ENCODE measurements around the gene PADI4. TPM values are rescaled to one million over a fixed set of nuclear protein-coding genes. Genes with fewer than 3 reads are reported as not detected.

Gene PADI4
- total RNA-seq, 1 experiment from 2014 or later = 0.26 TPM

DNA sequence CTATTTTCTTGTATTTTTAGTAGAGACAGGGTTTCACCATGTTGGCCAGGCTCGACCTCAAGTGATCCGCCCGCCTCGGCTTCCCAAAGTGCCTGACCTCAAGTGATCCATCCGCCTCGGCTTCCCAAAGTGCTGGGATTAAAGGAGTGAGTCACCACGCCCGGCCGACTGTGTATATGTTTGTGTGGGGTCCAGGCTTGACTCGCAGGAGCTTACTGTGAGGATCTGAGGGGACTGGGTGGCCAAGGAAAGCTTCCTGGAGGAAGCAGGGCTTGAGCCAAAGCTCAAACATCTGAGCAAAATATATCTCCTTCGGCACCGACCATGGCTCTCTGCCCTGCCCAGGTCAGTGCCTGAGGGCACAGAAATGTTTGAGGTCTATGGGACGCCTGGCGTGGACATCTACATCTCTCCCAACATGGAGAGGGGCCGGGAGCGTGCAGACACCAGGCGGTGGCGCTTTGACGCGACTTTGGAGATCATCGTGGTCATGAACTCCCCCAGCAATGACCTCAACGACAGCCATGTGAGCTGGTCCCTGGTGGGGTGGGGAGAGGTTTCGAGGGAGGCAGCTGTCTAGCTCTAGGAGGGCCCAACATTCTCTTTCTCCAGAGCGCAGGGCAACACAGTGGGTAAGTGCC is 48.6 kb upstream of the PADI4 start:
- CTCF ChIA-PET = interaction anchor here (0.6 to 1.1 kb wide), 4 partner anchors 14 to 184 kb away, joined by 3 read pairs; no protein-coding TSS in a partner anchor
- POLR2A ChIA-PET = interaction anchor here (0.7 kb wide), 1 partner anchor 203 kb away, joined by 3 read pairs; no protein-coding TSS in a partner anchor
- TF ChIP-seq, protein P1, sequence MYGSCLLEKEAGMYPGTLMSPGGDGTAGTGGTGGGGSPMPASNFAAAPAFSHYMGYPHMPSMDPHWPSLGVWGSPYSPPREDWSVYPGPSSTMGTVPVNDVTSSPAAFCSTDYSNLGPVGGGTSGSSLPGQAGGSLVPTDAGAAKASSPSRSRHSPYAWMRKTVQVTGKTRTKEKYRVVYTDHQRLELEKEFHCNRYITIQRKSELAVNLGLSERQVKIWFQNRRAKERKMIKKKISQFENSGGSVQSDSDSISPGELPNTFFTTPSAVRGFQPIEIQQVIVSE (CRISPR knock-in tag; IDR thresholded peaks at IDR 0.05; ENCODE audit: borderline replicate concordance) = no peak
- TF ChIP-seq HMGA2 (CRISPR knock-in tag; IDR thresholded peaks at IDR 0.05) = no peak
- TF ChIP-seq, protein P2, sequence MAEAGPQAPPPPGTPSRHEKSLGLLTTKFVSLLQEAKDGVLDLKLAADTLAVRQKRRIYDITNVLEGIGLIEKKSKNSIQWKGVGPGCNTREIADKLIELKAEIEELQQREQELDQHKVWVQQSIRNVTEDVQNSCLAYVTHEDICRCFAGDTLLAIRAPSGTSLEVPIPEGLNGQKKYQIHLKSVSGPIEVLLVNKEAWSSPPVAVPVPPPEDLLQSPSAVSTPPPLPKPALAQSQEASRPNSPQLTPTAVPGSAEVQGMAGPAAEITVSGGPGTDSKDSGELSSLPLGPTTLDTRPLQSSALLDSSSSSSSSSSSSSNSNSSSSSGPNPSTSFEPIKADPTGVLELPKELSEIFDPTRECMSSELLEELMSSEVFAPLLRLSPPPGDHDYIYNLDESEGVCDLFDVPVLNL (CRISPR knock-in tag; IDR thresholded peaks at IDR 0.05; ENCODE audit: borderline replicate concordance, low read depth) = no peak
- TF ChIP-seq E2F1 (CRISPR knock-in tag; IDR thresholded peaks at IDR 0.05) = no peak
- no peak for TF ChIP-seq ATF2 (CRISPR knock-in tag; IDR thresholded peaks at IDR 0.05; ENCODE audit: borderline replicate concordance, low read depth)
- TF ChIP-seq, protein P3, sequence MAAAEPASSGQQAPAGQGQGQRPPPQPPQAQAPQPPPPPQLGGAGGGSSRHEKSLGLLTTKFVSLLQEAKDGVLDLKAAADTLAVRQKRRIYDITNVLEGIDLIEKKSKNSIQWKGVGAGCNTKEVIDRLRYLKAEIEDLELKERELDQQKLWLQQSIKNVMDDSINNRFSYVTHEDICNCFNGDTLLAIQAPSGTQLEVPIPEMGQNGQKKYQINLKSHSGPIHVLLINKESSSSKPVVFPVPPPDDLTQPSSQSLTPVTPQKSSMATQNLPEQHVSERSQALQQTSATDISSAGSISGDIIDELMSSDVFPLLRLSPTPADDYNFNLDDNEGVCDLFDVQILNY (CRISPR knock-in tag; IDR thresholded peaks at IDR 0.05) = no peak
- no peak for TF ChIP-seq ZNF512 (CRISPR knock-in tag; IDR thresholded peaks at IDR 0.05; ENCODE audit: borderline replicate concordance)
- TF ChIP-seq, protein P4, sequence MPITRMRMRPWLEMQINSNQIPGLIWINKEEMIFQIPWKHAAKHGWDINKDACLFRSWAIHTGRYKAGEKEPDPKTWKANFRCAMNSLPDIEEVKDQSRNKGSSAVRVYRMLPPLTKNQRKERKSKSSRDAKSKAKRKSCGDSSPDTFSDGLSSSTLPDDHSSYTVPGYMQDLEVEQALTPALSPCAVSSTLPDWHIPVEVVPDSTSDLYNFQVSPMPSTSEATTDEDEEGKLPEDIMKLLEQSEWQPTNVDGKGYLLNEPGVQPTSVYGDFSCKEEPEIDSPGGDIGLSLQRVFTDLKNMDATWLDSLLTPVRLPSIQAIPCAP (CRISPR knock-in tag; IDR thresholded peaks at IDR 0.05) = no peak
- TF ChIP-seq PRRX2 (CRISPR knock-in tag; IDR thresholded peaks at IDR 0.05) = no peak
- no peak for TF ChIP-seq ZNF281 (CRISPR knock-in tag; IDR thresholded peaks at IDR 0.05)
- TF ChIP-seq ZNF138 (CRISPR knock-in tag; conservative IDR thresholded peaks at IDR 0.05) = no peak
- no peak for TF ChIP-seq ZNF425 (CRISPR knock-in tag; conservative IDR thresholded peaks at IDR 0.05)
- no peak for TF ChIP-seq OVOL2 (CRISPR knock-in tag; IDR thresholded peaks at IDR 0.05; ENCODE audit: borderline replicate concordance)
- no peak for TF ChIP-seq ZNF219 (CRISPR knock-in tag; IDR thresholded peaks at IDR 0.05; ENCODE audit: borderline replicate concordance)
- no peak for TF ChIP-seq AFF4 (CRISPR knock-in tag; IDR thresholded peaks at IDR 0.05; ENCODE audit: borderline replicate concordance)
- TF ChIP-seq NFE2L1 (CRISPR knock-in tag; IDR thresholded peaks at IDR 0.05) = no peak
- no peak for TF ChIP-seq GTF2I (CRISPR knock-in tag; conservative IDR thresholded peaks at IDR 0.05)
- H3K9me3 Mint-ChIP-seq = peaks cover 14% of the 10 kb centered on the region
- no peaks in the 10 kb centered on the region for H3K4me1 Mint-ChIP-seq
- H3K27ac Mint-ChIP-seq = no peak overlapping the region
- ATAC-seq (no peak), DNase-seq (ENCODE audit: low spot score) (no peak)
- no peaks in the 10 kb centered on the region for H3K27me3 Mint-ChIP-seq (ENCODE audit: low read depth)
- no peaks in the 10 kb centered on the region for H3K36me3 Mint-ChIP-seq
- no peak overlapping the region for H3K4me3 Mint-ChIP-seq
